GM12878 (cell line): ENCODE data around the gene PHF10. TPM values are rescaled to one million over a fixed set of nuclear protein-coding genes. Genes with fewer than 3 reads are reported as not detected.
A peak's percentile ranks its signal among the peaks of the same experiment; 100 is the strongest.

ENCODE experiments used
- ATAC-seq: fragments of 200-7000 bp; cut with Tn5 transposase; 3 replicates; pipeline ENCODE4 v1.9.1; 2020; ENCODE audit warnings: mild to moderate bottlenecking, moderate library complexity
- BruUV-seq: library from RNA; stranded (reverse); fragments of 400-500 nt; replicated peaks from 2 replicates; lab custom pipeline; 2021; lab: Mats Ljungman, UMichigan
- CTCF ChIA-PET: fragments of 300-600 bp; sonication (Branson Sonifier 250); formaldehyde crosslinking; extraction: SDS; loops from one replicate; lab custom pipeline; 2021; ENCODE audit warnings: inconsistent platforms; lab: Yijun Ruan, JAX
- POLR2A ChIA-PET: fragments of 350-600 bp; formaldehyde crosslinking; extraction: SDS; loops from one replicate; lab custom pipeline; 2021; ENCODE audit warnings: inconsistent platforms; lab: Charles Lee
- RAD21 ChIA-PET: fragments of 300-600 bp; sonication (Branson Sonifier 250); formaldehyde crosslinking; loops from one replicate; lab custom pipeline; 2023; ENCODE audit warnings: antibody characterized with exemption; ENCODE audit not compliant: unreplicated experiment; lab: Charles Lee
- SMC1A ChIA-PET: fragments of 300-600 bp; sonication (Branson Sonifier 250); formaldehyde crosslinking; loops from one replicate; lab custom pipeline; 2023; ENCODE audit not compliant: unreplicated experiment, uncharacterized antibody; lab: Charles Lee
- DNase-seq: peaks from one replicate; pipeline ENCODE4 v3.0.0-alpha.2; 2011; ENCODE audit warnings: low read depth, low spot score
- FAIRE-seq: peaks from 3 replicates; lab custom pipeline; 2011; peaks lifted over from hg19 to GRCh38; lab: Jason Lieb, UNC
- H2AFZ ChIP-seq: 2 replicates; pipeline ENCODE4 v1.6.0; 2011; ENCODE audit warnings: low read depth, low read length, control low read depth; ENCODE audit not compliant: control insufficient read depth
- H3K27ac ChIP-seq: 2 replicates; pipeline ENCODE4 v1.5.1; 2011; ENCODE audit warnings: control low read depth; ENCODE audit not compliant: control insufficient read depth, insufficient read depth
- H3K27me3 ChIP-seq, 2 experiments: replicated peaks in 1 of 2; 2 replicates each; pipeline versions ENCODE4 v1.6.0 to v1.6.1; 2011; ENCODE audit warnings: low read length in 1 of 2; ENCODE audit not compliant: control insufficient read depth in 2 of 2, insufficient read depth in 2 of 2
- H3K36me3 ChIP-seq, 2 experiments: 2 replicates each; pipeline ENCODE4 v1.5.1; 2011; ENCODE audit warnings: low read length in 1 of 2; ENCODE audit not compliant: control insufficient read depth in 2 of 2, insufficient read depth in 2 of 2
- H3K4me1 ChIP-seq: 2 replicates; pipeline ENCODE4 v1.6.1; 2011; ENCODE audit warnings: mild to moderate bottlenecking, low read length, moderate library complexity, mixed read lengths; ENCODE audit not compliant: control insufficient read depth, insufficient read depth
- H3K4me2 ChIP-seq: 2 replicates; pipeline ENCODE4 v1.6.0; 2011; ENCODE audit warnings: control low read depth; ENCODE audit not compliant: control insufficient read depth, insufficient read depth
- H3K4me3 ChIP-seq: fragments of 200-600 bp; sonication (generic); 2 replicates; pipeline ENCODE4 v1.5.1; 2016
- H3K79me2 ChIP-seq: 2 replicates; pipeline ENCODE4 v1.6.0; 2011; ENCODE audit warnings: low read length; ENCODE audit not compliant: control insufficient read depth, insufficient read depth
- H3K9ac ChIP-seq: 2 replicates; pipeline ENCODE4 v1.8.0; 2011; ENCODE audit warnings: low read length, control low read depth, mixed read lengths; ENCODE audit not compliant: control insufficient read depth, insufficient read depth
- H3K9me3 ChIP-seq: replicated peaks from 3 replicates; pipeline ENCODE4 v1.5.1; 2011; ENCODE audit warnings: mild to moderate bottlenecking, low read length; ENCODE audit not compliant: control insufficient read depth, insufficient read depth
- H4K20me1 ChIP-seq: 2 replicates; pipeline ENCODE4 v1.6.0; 2011; ENCODE audit not compliant: control insufficient read depth, insufficient read depth
- ESRRA ChIP-seq: IDR thresholded peaks from 2 replicates; pipeline ENCODE4 v1.6.1; 2012; ENCODE audit warnings: mild to moderate bottlenecking, low read length, improper control_type of control experiment
- FOS ChIP-seq: IDR thresholded peaks from 3 replicates; pipeline ENCODE4 v1.6.1; 2011; ENCODE audit warnings: borderline replicate concordance; ENCODE audit not compliant: insufficient read length; ENCODE audit errors: extremely low read depth
- POLR2AphosphoS2 ChIP-seq: IDR thresholded peaks from 2 replicates; pipeline ENCODE4 v1.6.1; 2011; ENCODE audit warnings: low read depth, mild to moderate bottlenecking, low read length, improper control_type of control experiment, moderate library complexity
- RUNX3 ChIP-seq: IDR thresholded peaks from 2 replicates; pipeline ENCODE4 v1.6.1; 2012; ENCODE audit warnings: low read length, inconsistent platforms
- SUPT20H ChIP-seq: IDR thresholded peaks from 2 replicates; pipeline ENCODE4 v1.6.1; 2011; ENCODE audit warnings: low read depth, mild to moderate bottlenecking, low read length, moderate library complexity, borderline replicate concordance; ENCODE audit not compliant: control insufficient read depth
- WGBS: methylation state at CpG from one replicate; pipeline ENCODE4 v1.1.6; 2016; ENCODE audit warnings: low lambda C conversion rate; ENCODE audit not compliant: insufficient replicate concordance, insufficient coverage; ENCODE audit errors: missing lambda C conversion rate; 5-methylcytosine and 5-hydroxymethylcytosine counted together
- in situ Hi-C: fragments of 300-500 bp; cut with MboI; formaldehyde crosslinking; loops from 9 replicates; pipeline ENCODE4 v1.14.3; 2018; ENCODE audit warnings: mixed read lengths
- intact Hi-C: fragments of 100-400 bp; cut with micrococcal nuclease; formaldehyde crosslinking; loops from one replicate; pipeline ENCODE4 v1.14.2; 2022; ENCODE audit not compliant: unreplicated experiment
- polyA plus RNA-seq, 11 experiments: library from polyadenylated mRNA; depleted of rRNA in 4 of 11; unstranded in 6 of 11; stranded (reverse) in 5 of 11; fragments of >200 nt; fragmentation: Nextera tagmentation in 4 of 11; fragmentation: Illumina TruSeq in 1 of 11; extraction: Ambion mirVana in 4 of 11; extraction: Trizol in 1 of 11; gene quantifications; 1 replicate in 1 of 11; 2 replicates in 10 of 11; pipeline versions ENCODE4 v1.2.1 to v1.2.3, GENCODE V29; 2011 to 2016; ENCODE audit warnings: inconsistent platforms in 2 of 11, missing spikeins in 2 of 11, low read depth in 1 of 11
- total RNA-seq, 4 experiments: library from RNA; depleted of rRNA in 3 of 4; stranded (reverse); fragments of >200 nt in 3 of 4; fragmentation: Illumina TruSeq in 1 of 4; extraction: Trizol in 1 of 4; gene quantifications; 2 replicates each; pipeline versions ENCODE4 v1.2.1 to v1.2.3, GENCODE V29; 2013 to 2021

PHF10 gene
- total and polyA plus RNA-seq, 10 of the 15 experiments (the other 5 are each of a cell fraction or from before 2014, with no cell fraction given): 3.8 to 35.6 (median 15.8) TPM

GRCh38 chr6:169714178-169714577, 10.1 kb downstream of the PHF10 start (continued):
- no peak for TF ChIP-seq SUPT20H
- no peak for TF ChIP-seq POLR2AphosphoS2
- TF ChIP-seq FOS: no peak

- peaks cover 4% of the 10 kb centered on the region for H3K79me2 ChIP-seq
- H3K4me2 ChIP-seq: no peak overlapping the region
- BruUV-seq: no TSS peak
- no peak for DNase-seq
- no peak for ATAC-seq
- no peaks in the 10 kb centered on the region for H4K20me1 ChIP-seq
- POLR2A ChIA-PET: interaction anchor here (1.1 kb wide), 1 partner anchor 12 kb away, joined by 3 read pairs; no protein-coding TSS in a partner anchor
- peak; percentile 35 for FAIRE-seq
- CTCF ChIA-PET: interaction anchor here (1.2 to 2.5 kb wide), 4 partner anchors 9 to 841 kb away, joined by 3 to 13 read pairs (median 7); no protein-coding TSS in a partner anchor
- H3K9ac ChIP-seq: no peak overlapping the region
- H3K4me3 ChIP-seq: no peak overlapping the region
- peaks cover 6% of the 10 kb centered on the region; the same call in 1 of the 2 replicates for H3K4me1 ChIP-seq
- no peak overlapping the region for H3K27ac ChIP-seq
- WGBS: 65% methylated on average over 3 of the region's 3 CpGs
- RAD21 ChIA-PET: interaction anchor here (1.0 kb wide), 1 partner anchor 13 kb away, joined by 3 read pairs; no protein-coding TSS in a partner anchor
- H3K36me3 ChIP-seq: peaks cover 0 to 2% of the 10 kb centered on the region in 2 experiments; a peak in 3 of 4 replicates
- intact Hi-C loops: no loop called here
- TF ChIP-seq RUNX3: no peak
- no peak for TF ChIP-seq ESRRA
- no peaks in the 10 kb centered on the region for H3K27me3 ChIP-seq
- in situ Hi-C loops: no loop called here
- SMC1A ChIA-PET: interaction anchor here (1.2 to 1.7 kb wide), 3 partner anchors 12 to 42 kb away, joined by 3 to 8 read pairs (median 6); partner anchors contain the start of genes DYNLT2 and ERMARD
- no peaks in the 10 kb centered on the region for H3K9me3 ChIP-seq
- H2AFZ ChIP-seq: no peak overlapping the region
These were observed 14.3 kb downstream of the PHF10 start for GRCh38 chr6:169710009-169710408.
